K562 (cell line): ENCODE data around the gene NRXN3. TPM values are rescaled to one million over a fixed set of nuclear protein-coding genes. Genes with fewer than 3 reads are reported as not detected.

ENCODE experiments used
- ATAC-seq: fragments of 200-7000 bp; cut with Tn5 transposase; 3 replicates; pipeline ENCODE4 v1.9.1; 2020; ENCODE audit warnings: moderate library complexity
- BruUV-seq: library from RNA; stranded (reverse); fragments of 400-500 nt; replicated peaks from 2 replicates; lab custom pipeline; 2021; lab: Mats Ljungman, UMichigan
- CTCF ChIA-PET: fragments of 300-600 bp; formaldehyde crosslinking; extraction: SDS; loops from one replicate; lab custom pipeline; 2021; ENCODE audit warnings: low intra/inter-chr PET ratio; lab: Yijun Ruan, JAX
- POLR2A ChIA-PET: fragments of 300-600, 350-650 bp; sonication (Branson Sonifier 250); formaldehyde crosslinking; extraction: SDS; loops from one replicate; lab custom pipeline; 2021; ENCODE audit warnings: antibody characterized with exemption, inconsistent platforms; lab: Yijun Ruan, JAX
- DNase-seq, 4 experiments: peaks; one replicate each; pipeline versions ENCODE4 v3.0.0 to v3.0.0-alpha.2; 2011 to 2018; ENCODE audit warnings: low spot score in 3 of 4, mixed read lengths in 3 of 4; ENCODE audit errors: extremely low read depth in 1 of 4
- FAIRE-seq: peaks from 2 replicates; lab custom pipeline; 2011; peaks lifted over from hg19 to GRCh38; lab: Jason Lieb, UNC
- H2AFZ ChIP-seq: 2 replicates; pipeline ENCODE4 v1.6.0; 2011; ENCODE audit warnings: low read depth, low read length, control low read depth, inconsistent platforms
- H3K27ac ChIP-seq: fragments of 200-600 bp; 3 replicates; pipeline ENCODE4 v1.8.0; 2011; ENCODE audit warnings: low read depth, mild to moderate bottlenecking, control low read depth, inconsistent platforms, low read length, moderate library complexity, mixed read lengths; ENCODE audit errors: extremely low read depth
- H3K27me3 ChIP-seq, 2 experiments: fragments of 300-600 bp in 1 of 2; 2 replicates in 1 of 2; 3 replicates in 1 of 2; pipeline versions ENCODE4 v1.6.0 to v1.8.0; 2011; ENCODE audit warnings: inconsistent platforms in 2 of 2, low read length in 2 of 2, mild to moderate bottlenecking in 1 of 2, mixed read lengths in 1 of 2, moderate library complexity in 1 of 2; ENCODE audit not compliant: control insufficient read depth in 2 of 2, insufficient read depth in 2 of 2
- H3K36me3 ChIP-seq: fragments of 300-600 bp; 3 replicates; pipeline ENCODE4 v1.8.0; 2011; ENCODE audit warnings: mild to moderate bottlenecking, low read length, inconsistent platforms; ENCODE audit not compliant: control insufficient read depth, insufficient read depth
- H3K4me1 ChIP-seq, 2 experiments: fragments of 200-600 bp in 1 of 2; replicated peaks in 1 of 2; 2 replicates in 1 of 2; 3 replicates in 1 of 2; pipeline versions ENCODE4 v1.5.1 to v1.8.0; 2011; ENCODE audit warnings: inconsistent platforms in 2 of 2, low read length in 2 of 2, mild to moderate bottlenecking in 1 of 2, mixed read lengths in 1 of 2, moderate library complexity in 1 of 2; ENCODE audit not compliant: control insufficient read depth in 2 of 2, insufficient read depth in 2 of 2
- H3K4me2 ChIP-seq: 2 replicates; pipeline ENCODE4 v1.6.1; 2011; ENCODE audit warnings: low read length, control low read depth, inconsistent platforms, mixed read lengths; ENCODE audit not compliant: insufficient read depth
- H3K4me3 ChIP-seq: fragments of 200-600 bp; sonication (generic), shearing (Covaris generic); 2 replicates; pipeline ENCODE4 v1.5.1; 2016; ENCODE audit warnings: control low read depth, inconsistent platforms
- H3K79me2 ChIP-seq: fragments of 200-600 bp; 3 replicates; pipeline ENCODE4 v1.8.0; 2011; ENCODE audit warnings: low read length, inconsistent platforms; ENCODE audit not compliant: control insufficient read depth, insufficient read depth
- H3K9ac ChIP-seq, 2 experiments: 2 replicates each; pipeline versions ENCODE4 v1.6.0 to v1.6.1; 2011; ENCODE audit warnings: low read depth in 2 of 2, low read length in 2 of 2, control low read depth in 1 of 2, inconsistent platforms in 1 of 2, mild to moderate bottlenecking in 1 of 2, mixed read lengths in 1 of 2; ENCODE audit not compliant: insufficient read depth in 1 of 2
- H3K9me1 ChIP-seq: one replicate; pipeline ENCODE4 v1.6.0; 2011; ENCODE audit warnings: inconsistent platforms, mild to moderate bottlenecking, low read length, moderate library complexity; ENCODE audit not compliant: control insufficient read depth, insufficient read depth
- H3K9me3 ChIP-seq: replicated peaks from 2 replicates; pipeline ENCODE4 v1.5.1; 2011; ENCODE audit warnings: low read depth, low read length, inconsistent platforms; ENCODE audit not compliant: control insufficient read depth, insufficient read depth
- H4K20me1 ChIP-seq: replicated peaks from 2 replicates; pipeline ENCODE4 v1.6.1; 2011; ENCODE audit warnings: low read length, inconsistent platforms, mixed read lengths; ENCODE audit not compliant: control insufficient read depth, insufficient read depth
- CBX2 ChIP-seq: fragments of 200-600 bp; sonication (generic); IDR thresholded peaks from one replicate; pipeline ENCODE4 v1.6.1; 2012; ENCODE audit warnings: mild to moderate bottlenecking, low read length, inconsistent platforms; ENCODE audit not compliant: insufficient read depth, poor library complexity, severe bottlenecking
- FOSL1 ChIP-seq: fragments of 200-800 bp; sonication (Bioruptor generic); conservative IDR thresholded peaks from 2 replicates; pipeline ENCODE4 v1.6.1; 2016; ENCODE audit warnings: missing genetic modification characterization, missing compliant biosample characterization
- GTF2B ChIP-seq: IDR thresholded peaks from 2 replicates; pipeline ENCODE4 v1.6.1; 2011; ENCODE audit not compliant: insufficient read length; ENCODE audit errors: extremely low read depth
- HDAC2 ChIP-seq: fragments of 450-650 bp; IDR thresholded peaks from 2 replicates; pipeline ENCODE4 v1.6.1; 2016; ENCODE audit warnings: mild to moderate bottlenecking
- HMBOX1 ChIP-seq: sonication (generic); IDR thresholded peaks from 2 replicates; pipeline ENCODE4 v1.6.1; 2016
- KHSRP ChIP-seq: fragments of 450-650 bp; IDR thresholded peaks from 2 replicates; pipeline ENCODE4 v1.6.1; 2017
- MAFG ChIP-seq: fragments of 450-650 bp; conservative IDR thresholded peaks from 2 replicates; pipeline ENCODE4 v1.6.1; 2016; ENCODE audit warnings: missing genetic modification characterization, missing compliant biosample characterization
- MTA3 ChIP-seq: fragments of 450-650 bp; formaldehyde crosslinking; IDR thresholded peaks from 2 replicates; pipeline ENCODE4 v1.6.1; 2017; ENCODE audit warnings: mild to moderate bottlenecking, borderline replicate concordance
- SIX5 ChIP-seq, 2 experiments: IDR thresholded peaks; 2 replicates each; pipeline ENCODE4 v1.6.1; 2011; ENCODE audit warnings: low read length in 2 of 2, borderline replicate concordance in 1 of 2, low read depth in 1 of 2, mild to moderate bottlenecking in 1 of 2, moderate library complexity in 1 of 2; ENCODE audit not compliant: insufficient read depth in 1 of 2
- XRCC4 ChIP-seq: IDR thresholded peaks from one replicate; pipeline ENCODE4 v1.6.1; 2011; ENCODE audit not compliant: insufficient read depth, insufficient read length; ENCODE audit errors: extremely low read depth
- ZBTB9 ChIP-seq: fragments of 450-650 bp; formaldehyde crosslinking; IDR thresholded peaks from 2 replicates; pipeline ENCODE4 v1.4.0; 2020; ENCODE audit warnings: mild to moderate bottlenecking, moderate library complexity
- ZEB2 ChIP-seq: fragments of 450-650 bp; IDR thresholded peaks from 2 replicates; pipeline ENCODE4 v1.6.1; 2016
- ZFP91 ChIP-seq: sonication (generic); formaldehyde crosslinking; IDR thresholded peaks from 2 replicates; pipeline ENCODE4 v1.8.0; 2022; ENCODE audit warnings: mild to moderate bottlenecking, missing genetic modification reagents
- ZNF124 ChIP-seq: sonication (generic); formaldehyde crosslinking; IDR thresholded peaks from 2 replicates; pipeline ENCODE4 v1.8.1; 2022; ENCODE audit warnings: missing genetic modification reagents
- ZNF408 ChIP-seq: fragments of 250-450 bp; sonication (Bioruptor Pico); IDR thresholded peaks from 2 replicates; pipeline ENCODE4 v1.4.0; 2020; ENCODE audit warnings: low read depth, mild to moderate bottlenecking, moderate library complexity
- ZNF766 ChIP-seq: fragments of 200-800 bp; sonication (Bioruptor generic); conservative IDR thresholded peaks from 2 replicates; pipeline ENCODE4 v1.6.1; 2016; ENCODE audit warnings: missing genetic modification characterization, missing compliant biosample characterization
- WGBS: fragments of 100-300 bp; shearing (Covaris generic); methylation state at CpG from one replicate; pipeline ENCODE4 v1.1.6; 2016; ENCODE audit warnings: low coverage, mixed read lengths; ENCODE audit not compliant: insufficient coverage; ENCODE audit errors: missing lambda C conversion rate; 5-methylcytosine and 5-hydroxymethylcytosine counted together
- in situ Hi-C: fragments of 300-500 bp; cut with MboI; formaldehyde crosslinking; loops from 4 replicates; pipeline ENCODE4 v1.15.0; 2018; ENCODE audit warnings: inconsistent platforms, mixed read lengths
- intact Hi-C: fragments of 100-400 bp; cut with micrococcal nuclease; formaldehyde crosslinking; loops from 2 replicates; pipeline ENCODE4 v1.14.2; 2022
- polyA plus RNA-seq, 8 experiments: library from polyadenylated mRNA; depleted of rRNA in 4 of 8; stranded (reverse) in 5 of 8; unstranded in 3 of 8; fragments of >200 nt; fragmentation: Nextera tagmentation in 2 of 8; fragmentation: Illumina TruSeq in 1 of 8; extraction: Ambion mirVana in 2 of 8; extraction: Trizol in 1 of 8; gene quantifications; 2 replicates each; pipeline versions ENCODE4 v1.2.1 to v1.2.3, GENCODE V29; 2011 to 2014; ENCODE audit warnings: inconsistent platforms in 1 of 8, missing spikeins in 1 of 8
- total RNA-seq, 7 experiments: library from RNA; depleted of rRNA in 6 of 7; stranded (reverse); fragments of >200 nt in 6 of 7; fragmentation: Illumina TruSeq in 2 of 7; extraction: Trizol in 2 of 7; gene quantifications; 2 replicates each; pipeline versions ENCODE4 v1.2.1 to v1.2.3, GENCODE V29; 2011 to 2021; ENCODE audit warnings: low replicate concordance in 1 of 7
- TF ChIP-seq, protein P1 (sequence below): fragments of 450-650 bp; IDR thresholded peaks from 2 replicates; pipeline ENCODE4 v1.6.1; 2016; ENCODE audit warnings: mild to moderate bottlenecking

The NRXN3 gene
- total and polyA plus RNA-seq, 9 of the 15 experiments (the other 6 are each of a cell fraction or from before 2014, with no cell fraction given), result 0.09 TPM; not detected in 8

GRCh38 chr14:78683206-78683605, 513.0 kb downstream of the NRXN3 start:
- no peak for ATAC-seq
- WGBS, result 6% methylated on average over 5 of the region's 5 CpGs
- H3K4me1 ChIP-seq, result no peaks in the 10 kb centered on the region
- H3K4me2 ChIP-seq, result no peak overlapping the region
- H2AFZ ChIP-seq, result no peak overlapping the region
- no peak for FAIRE-seq
- no TSS peak for BruUV-seq
- H3K27me3 ChIP-seq, result no peaks in the 10 kb centered on the region
- in situ Hi-C loops (no loop called here), intact Hi-C loops (no loop called here)
- no peak overlapping the region for H3K9ac ChIP-seq
- no peaks in the 10 kb centered on the region for H4K20me1 ChIP-seq
- TF ChIP-seq ZBTB9 (CRISPR knock-in tag), result no peak
- no peak for TF ChIP-seq MTA3
- no peak for TF ChIP-seq CBX2
- no peak for TF ChIP-seq ZEB2
- TF ChIP-seq KHSRP, result no peak
- TF ChIP-seq MAFG (tag), result no peak
- TF ChIP-seq HMBOX1, result no peak
- TF ChIP-seq SIX5 (IDR thresholded peaks at IDR 0.05; ENCODE audit: borderline replicate concordance in 1 of 2, insufficient read depth in 1 of 2, low read depth in 1 of 2, low read length in 2 of 2), result no peak
- no peak for TF ChIP-seq ZNF766
- TF ChIP-seq XRCC4, result no peak
- TF ChIP-seq, protein P1, sequence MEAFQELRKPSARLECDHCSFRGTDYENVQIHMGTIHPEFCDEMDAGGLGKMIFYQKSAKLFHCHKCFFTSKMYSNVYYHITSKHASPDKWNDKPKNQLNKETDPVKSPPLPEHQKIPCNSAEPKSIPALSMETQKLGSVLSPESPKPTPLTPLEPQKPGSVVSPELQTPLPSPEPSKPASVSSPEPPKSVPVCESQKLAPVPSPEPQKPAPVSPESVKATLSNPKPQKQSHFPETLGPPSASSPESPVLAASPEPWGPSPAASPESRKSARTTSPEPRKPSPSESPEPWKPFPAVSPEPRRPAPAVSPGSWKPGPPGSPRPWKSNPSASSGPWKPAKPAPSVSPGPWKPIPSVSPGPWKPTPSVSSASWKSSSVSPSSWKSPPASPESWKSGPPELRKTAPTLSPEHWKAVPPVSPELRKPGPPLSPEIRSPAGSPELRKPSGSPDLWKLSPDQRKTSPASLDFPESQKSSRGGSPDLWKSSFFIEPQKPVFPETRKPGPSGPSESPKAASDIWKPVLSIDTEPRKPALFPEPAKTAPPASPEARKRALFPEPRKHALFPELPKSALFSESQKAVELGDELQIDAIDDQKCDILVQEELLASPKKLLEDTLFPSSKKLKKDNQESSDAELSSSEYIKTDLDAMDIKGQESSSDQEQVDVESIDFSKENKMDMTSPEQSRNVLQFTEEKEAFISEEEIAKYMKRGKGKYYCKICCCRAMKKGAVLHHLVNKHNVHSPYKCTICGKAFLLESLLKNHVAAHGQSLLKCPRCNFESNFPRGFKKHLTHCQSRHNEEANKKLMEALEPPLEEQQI, result no peak
- no peak for TF ChIP-seq GTF2B
- no peak for TF ChIP-seq ZNF124 (CRISPR knock-in tag)
- TF ChIP-seq ZNF408 (CRISPR knock-in tag), result no peak
- TF ChIP-seq HDAC2, result no peak
- TF ChIP-seq FOSL1 (tag), result no peak
- no peak for TF ChIP-seq ZFP91 (CRISPR knock-in tag)
- no peaks in the 10 kb centered on the region for H3K79me2 ChIP-seq
- ChIA-PET POLR2A (no interaction called here), CTCF (no interaction called here)
- H3K9me3 ChIP-seq, result no peaks in the 10 kb centered on the region
- no peak for DNase-seq
- no peak overlapping the region for H3K27ac ChIP-seq
- H3K9me1 ChIP-seq, result no peaks in the 10 kb centered on the region
- H3K36me3 ChIP-seq, result no peaks in the 10 kb centered on the region
- H3K4me3 ChIP-seq, result no peak overlapping the region
